Spleen (tissue), 11 donors: ENCODE data around the gene ABCD3. TPM values are rescaled to one million over a fixed set of nuclear protein-coding genes. Genes with fewer than 3 reads are reported as not detected.

Experiments
- DNase-seq: peaks from one replicate; pipeline ENCODE4 v3.0.0-alpha.2; 2020
- H3K27ac ChIP-seq, 8 donors: fragments of 200-600 bp; sonication (generic) in 7 of 8; 1 replicate in 4 of 8; 2 replicates in 4 of 8; pipeline versions ENCODE4 v1.5.0 to v1.8.0; 2016 to 2021; ENCODE audit warnings: inconsistent platforms in 4 of 8, mild to moderate bottlenecking in 4 of 8, moderate library complexity in 1 of 8
- H3K27me3 ChIP-seq, 7 donors: fragments of 200-600 bp; sonication (generic) in 6 of 7; replicated peaks in 1 of 7; 1 replicate in 4 of 7; 2 replicates in 3 of 7; pipeline versions ENCODE4 v1.5.0 to v1.8.0; 2016 to 2021; ENCODE audit warnings: inconsistent platforms in 3 of 7, mild to moderate bottlenecking in 1 of 7
- H3K36me3 ChIP-seq, 6 donors: fragments of 200-600 bp; sonication (generic) in 5 of 6; 1 replicate in 4 of 6; 2 replicates in 2 of 6; pipeline versions ENCODE4 v1.5.0 to v1.8.0; 2016 to 2021; ENCODE audit warnings: inconsistent platforms in 2 of 6
- H3K4me1 ChIP-seq, 6 donors: fragments of 200-600 bp; sonication (generic) in 5 of 6; 1 replicate in 3 of 6; 2 replicates in 3 of 6; pipeline versions ENCODE4 v1.5.0 to v1.8.0; 2016 to 2021; ENCODE audit warnings: inconsistent platforms in 3 of 6
- H3K4me3 ChIP-seq, 8 donors: fragments of 200-600 bp; sonication (generic) in 7 of 8; 1 replicate in 4 of 8; 2 replicates in 4 of 8; pipeline versions ENCODE4 v1.5.0 to v1.8.0; 2016 to 2021; ENCODE audit warnings: inconsistent platforms in 4 of 8, mild to moderate bottlenecking in 4 of 8, moderate library complexity in 2 of 8
- H3K9me3 ChIP-seq, 8 donors: fragments of 200-600 bp; sonication (generic) in 7 of 8; 1 replicate in 4 of 8; 2 replicates in 4 of 8; pipeline versions ENCODE4 v1.5.0 to v1.8.0; 2016 to 2021; ENCODE audit warnings: inconsistent platforms in 4 of 8
- CTCF ChIP-seq, 11 experiments: fragments of 200-600 bp in 7 of 11; fragments of 450-650 bp in 4 of 11; sonication (generic) in 4 of 11; IDR thresholded peaks in 8 of 11; conservative IDR thresholded peaks in 3 of 11; 1 replicate in 7 of 11; 2 replicates in 4 of 11; pipeline versions ENCODE4 v1.4.0 to v1.8.0; 2016 to 2021; ENCODE audit warnings: antibody characterized with exemption in 11 of 11, inconsistent platforms in 4 of 11, mild to moderate bottlenecking in 1 of 11
- POLR2A ChIP-seq, 3 donors: fragments of 450-650 bp; IDR thresholded peaks; one replicate each; pipeline ENCODE4 v1.5.1; 2017; ENCODE audit warnings: antibody characterized with exemption in 3 of 3, mild to moderate bottlenecking in 1 of 3
- POLR2AphosphoS5 ChIP-seq, 3 donors: sonication (generic); formaldehyde crosslinking; IDR thresholded peaks; one replicate each; pipeline ENCODE4 v1.5.1; 2017; ENCODE audit warnings: antibody characterized with exemption in 3 of 3
- WGBS, 5 donors: extraction: QIAGEN DNeasy Blood & Tissue Kit in 3 of 5; methylation state at CpG; one replicate each; pipeline versions ENCODE4 v1.1.5 to v1.1.7; 2013 to 2018; 5-methylcytosine and 5-hydroxymethylcytosine counted together
- intact Hi-C: fragments of 100-400 bp; cut with DNase I; formaldehyde crosslinking; loops from one replicate; pipeline ENCODE4 v1.15.0; 2023; ENCODE audit warnings: low total_unique reads
- polyA plus RNA-seq, 3 donors: library from polyadenylated mRNA; stranded (reverse); fragments of 200-250 nt; gene quantifications; one replicate each; pipeline ENCODE4 v1.2.1, GENCODE V29; 2013
- total RNA-seq, 7 donors: library from RNA; depleted of rRNA in 3 of 7; stranded (reverse); fragments of >200 nt in 3 of 7; fragmentation: NEBNext Ultra II Directional in 4 of 7; extraction: Animal tissue kit (Norgen Biotek cat#: 25700) in 4 of 7; gene quantifications; one replicate each; pipeline versions ENCODE4 v1.1.0 to v1.2.1, GENCODE V29; 2016 to 2021
- donor health status: healthy with polysubstance abuse.
- donor health status: DM: no; HTN: no; CAD: no; lungs with moderate emphysema.
- donor health status: DM: no; HTN: no; CAD: no.
- donor health status: Bipolar disorder and iron deficiency.
- donor health status: healthy.
- donor health status: DM: no; HTN: no; CAD: no.
- donor health status: DM: yes; HTN: yes; CAD: no.

The ABCD3 gene
- total and polyA plus RNA-seq, 10 donors = 9.1 to 30.8 (median 19.8) TPM

- 72 to 87% (median 81%) methylated on average over 2 of the region's 2 CpGs for WGBS, 5 donors
Measured at GRCh38 chr1:94496076-94496755, 78.0 kb downstream of the ABCD3 start.

GRCh38 chr1:94501426-94501825 lies 83.2 kb downstream of the ABCD3 start:
- Histone ChIP-seq H3K9me3 (no peaks in the 10 kb centered on the region), H3K27ac (no peak overlapping the region), H3K36me3 (peaks cover 0 to 86% (median 25%) of the 10 kb centered on the region in 6 donors), H3K4me1 (no peaks in the 10 kb centered on the region), H3K27me3 (no peaks in the 10 kb centered on the region), H3K4me3 (no peak overlapping the region)
- 88 to 97% (median 92%) methylated on average over 2 of the region's 2 CpGs for WGBS, 5 donors
- intact Hi-C loops = no loop called here
- DNase-seq = no peak
- TF ChIP-seq CTCF (IDR thresholded peaks at IDR 0.05 in 8 of 11, conservative IDR thresholded peaks at IDR 0.05 in 3 of 11) (no peak), POLR2A (IDR thresholded peaks at IDR 0.05) (no peak)

More at GRCh38 chr1:94496076-94496755, 78.0 kb downstream of the ABCD3 start:
- no peak overlapping the region for H3K27ac ChIP-seq
- TF ChIP-seq CTCF (IDR thresholded peaks at IDR 0.05 in 8 of 11, conservative IDR thresholded peaks at IDR 0.05 in 3 of 11) (no peak), POLR2A (IDR thresholded peaks at IDR 0.05) (no peak), POLR2AphosphoS5 (IDR thresholded peaks at IDR 0.05) (no peak)
- peaks cover 0 to 60% (median 32%) of the 10 kb centered on the region in 6 donors for H3K36me3 ChIP-seq
- H3K9me3 ChIP-seq = no peaks in the 10 kb centered on the region
- intact Hi-C loops = no loop called here
- no peaks in the 10 kb centered on the region for H3K27me3 ChIP-seq
- H3K4me1 ChIP-seq = no peaks in the 10 kb centered on the region
- DNase-seq = no peak
- no peak overlapping the region for H3K4me3 ChIP-seq

GRCh38 chr1:94501935-94502334 lies 83.7 kb downstream of the ABCD3 start:
- H3K4me1 ChIP-seq = no peaks in the 10 kb centered on the region
- DNase-seq = no peak
- no peak for TF ChIP-seq POLR2AphosphoS5 (IDR thresholded peaks at IDR 0.05)
- TF ChIP-seq POLR2A (IDR thresholded peaks at IDR 0.05) = no peak
- no peak for TF ChIP-seq CTCF (IDR thresholded peaks at IDR 0.05 in 8 of 11, conservative IDR thresholded peaks at IDR 0.05 in 3 of 11)
- no peak overlapping the region for H3K27ac ChIP-seq
- WGBS, 5 donors = 91 to 98% (median 93%) methylated on average over 4 of the region's 4 CpGs
- peaks cover 0 to 91% (median 27%) of the 10 kb centered on the region in 6 donors for H3K36me3 ChIP-seq
- no peaks in the 10 kb centered on the region for H3K9me3 ChIP-seq
- no peaks in the 10 kb centered on the region for H3K27me3 ChIP-seq
- intact Hi-C loops = no loop called here
- no peak overlapping the region for H3K4me3 ChIP-seq

GRCh38 chr1:94503153-94503552 lies 85.0 kb downstream of the ABCD3 start:
- intact Hi-C loops = no loop called here
- Histone ChIP-seq H3K9me3 (no peaks in the 10 kb centered on the region), H3K4me3 (no peak overlapping the region), H3K27me3 (no peaks in the 10 kb centered on the region), H3K27ac (no peak overlapping the region), H3K36me3 (peaks cover 0 to 86% (median 26%) of the 10 kb centered on the region in 6 donors), H3K4me1 (no peaks in the 10 kb centered on the region)
- TF ChIP-seq POLR2A (IDR thresholded peaks at IDR 0.05) (no peak), POLR2AphosphoS5 (IDR thresholded peaks at IDR 0.05) (no peak), CTCF (IDR thresholded peaks at IDR 0.05 in 8 of 11, conservative IDR thresholded peaks at IDR 0.05 in 3 of 11) (no peak)
- DNase-seq = no peak
- WGBS, 5 donors = 86 to 90% (median 88%) methylated on average over 4 of the region's 4 CpGs
